Suppressor macrophage treated with lipopolysaccharide for 1 hour (primary cell): ENCODE data around the gene ISL1.

Experiments used
- DNase-seq, 3 donors: peaks; one replicate each; pipeline ENCODE4 v3.0.0-alpha.2; 2020 to 2022

Gene ISL1

GRCh38 chr5:51387884-51388275 lies 4.6 kb downstream of the ISL1 start:
- DNase-seq = no peak

DNA sequence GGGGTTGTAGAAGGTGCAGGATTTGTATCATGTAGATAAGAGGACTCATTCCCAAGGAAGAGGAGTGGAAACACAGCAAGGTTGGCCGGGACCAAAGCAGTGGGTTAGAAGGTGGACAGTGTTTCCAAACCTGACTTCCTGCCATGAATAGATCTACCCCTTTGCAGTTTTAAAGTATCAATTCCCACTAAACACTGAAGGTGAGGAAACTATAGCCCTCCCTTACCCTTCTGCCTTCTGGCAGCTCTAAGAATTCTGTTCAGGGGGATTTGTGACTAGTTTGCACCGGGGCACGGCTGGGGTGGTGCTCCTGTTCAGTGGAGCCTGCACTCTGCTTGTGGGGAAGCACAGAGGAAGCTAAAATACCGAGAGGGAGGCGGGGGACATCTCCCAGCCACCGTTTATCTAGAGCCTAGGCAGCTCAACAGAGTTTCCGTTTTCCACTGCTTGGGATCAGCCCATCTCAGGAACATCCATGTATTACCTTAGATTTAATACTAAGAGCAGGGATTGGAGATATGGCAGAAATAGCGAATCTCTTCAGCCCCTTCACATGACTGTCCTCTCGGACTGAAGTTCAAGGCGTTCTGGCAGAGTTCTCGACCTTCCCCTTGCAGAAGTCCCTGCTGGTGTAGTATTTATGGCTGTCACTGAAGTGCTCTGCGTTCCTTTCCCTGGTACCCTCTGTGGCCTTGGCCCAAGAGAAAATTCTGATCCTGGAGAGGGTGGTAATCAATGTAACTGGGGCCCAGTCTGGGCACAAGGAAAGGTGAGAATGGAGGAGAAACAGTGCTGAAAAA lies 5.4 kb downstream of the ISL1 start:
- DNase-seq = no peak

- DNase-seq = no peak
These were observed 6.0 kb downstream of the ISL1 start for GRCh38 chr5:51389288-51389576.

DNA sequence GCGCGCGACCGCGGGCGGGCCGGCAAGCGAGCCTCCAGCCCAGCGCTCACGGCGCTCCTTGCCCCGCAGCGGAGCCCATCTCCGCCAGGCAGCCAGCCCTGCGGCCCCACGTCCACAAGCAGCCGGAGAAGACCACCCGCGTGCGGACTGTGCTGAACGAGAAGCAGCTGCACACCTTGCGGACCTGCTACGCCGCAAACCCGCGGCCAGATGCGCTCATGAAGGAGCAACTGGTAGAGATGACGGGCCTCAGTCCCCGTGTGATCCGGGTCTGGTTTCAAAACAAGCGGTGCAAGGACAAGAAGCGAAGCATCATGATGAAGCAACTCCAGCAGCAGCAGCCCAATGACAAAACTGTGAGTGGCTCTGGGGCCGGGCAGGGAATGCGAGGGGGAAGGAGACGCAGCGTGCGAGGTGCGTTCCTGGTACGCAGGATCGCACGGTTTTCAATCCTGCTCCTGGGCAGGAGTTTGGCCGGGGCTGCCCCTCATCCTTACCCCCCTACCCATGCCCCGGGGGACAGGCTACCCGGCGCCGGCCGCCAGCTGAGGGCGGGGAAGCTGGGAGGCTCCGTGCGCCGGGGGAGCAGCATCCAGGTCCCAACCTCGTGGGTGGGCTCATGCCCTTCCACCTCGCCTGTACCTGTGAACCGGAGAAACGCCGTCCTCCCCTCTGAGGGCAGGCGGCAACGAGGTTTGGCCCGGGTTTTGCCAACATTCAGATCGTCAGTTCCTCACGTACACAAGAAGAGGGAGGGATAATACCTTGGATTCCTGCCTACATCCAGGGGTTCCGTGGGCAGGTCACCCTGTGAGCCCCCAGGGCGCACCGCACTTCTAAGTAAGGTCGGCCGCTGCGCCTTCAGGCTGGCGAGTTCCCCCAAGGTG lies 6.6 kb downstream of the ISL1 start:
- no peak for DNase-seq

GRCh38 chr5:51391175-51391574 lies 7.9 kb downstream of the ISL1 start:
- no peak for DNase-seq

DNA sequence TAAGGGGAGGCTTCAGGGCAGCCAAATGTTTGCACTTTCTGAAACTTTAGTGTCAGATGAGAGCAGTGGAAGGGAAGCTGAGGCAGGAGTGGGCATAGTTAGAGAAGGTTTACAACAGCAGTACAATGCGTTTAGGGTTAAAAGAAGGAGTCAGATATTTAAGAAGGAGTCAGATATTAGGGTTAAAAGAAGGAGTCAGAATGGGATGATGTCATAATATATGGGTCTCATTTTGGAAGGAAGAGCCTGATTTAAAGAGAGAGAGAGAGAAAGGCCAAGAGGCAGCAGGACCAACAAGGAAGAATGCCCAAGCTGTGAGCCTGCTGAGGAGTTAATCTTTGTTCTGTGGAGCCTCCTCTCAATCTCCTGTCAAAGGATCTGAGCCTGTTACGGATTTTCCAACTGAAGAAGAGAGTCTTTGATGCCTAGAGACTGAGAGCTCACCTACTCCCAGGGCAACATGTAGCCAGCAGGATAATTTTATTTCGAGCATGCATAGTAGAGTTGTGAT lies 9.5 kb downstream of the ISL1 start:
- DNase-seq = no peak

GRCh38 chr5:51394609-51395008 lies 11.4 kb downstream of the ISL1 start:
- no peak for DNase-seq

- DNase-seq = no peak
These were observed 12.0 kb downstream of the ISL1 start for GRCh38 chr5:51395245-51395644.

- DNase-seq = no peak
These were observed 12.6 kb downstream of the ISL1 start for GRCh38 chr5:51395666-51396356.

DNA sequence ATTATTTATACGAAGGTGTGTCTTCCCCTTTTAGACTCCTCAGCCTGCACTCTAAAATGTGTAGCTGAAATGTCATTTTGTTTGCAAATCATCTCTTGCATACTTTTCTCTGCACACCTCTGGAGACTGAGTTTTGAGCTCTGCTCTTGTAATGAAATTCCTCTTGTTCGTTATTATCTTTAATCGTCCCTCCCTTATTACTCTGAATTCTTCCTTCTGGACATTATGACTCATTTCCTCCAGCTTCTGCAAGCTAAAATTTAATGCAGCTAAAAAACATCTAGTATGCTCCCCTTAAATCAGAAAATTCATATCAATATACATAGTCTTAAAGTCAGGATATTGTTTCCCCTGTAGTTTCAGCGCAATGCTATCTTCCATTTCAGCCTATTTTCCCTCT lies 13.5 kb downstream of the ISL1 start:
- DNase-seq = no peak

- DNase-seq = no peak
These were observed 14.7 kb downstream of the ISL1 start for GRCh38 chr5:51397996-51398395.

GRCh38 chr5:51398875-51399642 lies 15.8 kb downstream of the ISL1 start:
- no peak for DNase-seq

GRCh38 chr5:51399643-51400006 lies 16.4 kb downstream of the ISL1 start:
- DNase-seq = no peak

GRCh38 chr5:51404255-51404654 lies 21.0 kb downstream of the ISL1 start:
- DNase-seq = no peak

- no peak for DNase-seq
These were observed 28.7 kb downstream of the ISL1 start for GRCh38 chr5:51411921-51412325.

- no peak for DNase-seq
These were observed 31.3 kb downstream of the ISL1 start for GRCh38 chr5:51414516-51414915.

DNA sequence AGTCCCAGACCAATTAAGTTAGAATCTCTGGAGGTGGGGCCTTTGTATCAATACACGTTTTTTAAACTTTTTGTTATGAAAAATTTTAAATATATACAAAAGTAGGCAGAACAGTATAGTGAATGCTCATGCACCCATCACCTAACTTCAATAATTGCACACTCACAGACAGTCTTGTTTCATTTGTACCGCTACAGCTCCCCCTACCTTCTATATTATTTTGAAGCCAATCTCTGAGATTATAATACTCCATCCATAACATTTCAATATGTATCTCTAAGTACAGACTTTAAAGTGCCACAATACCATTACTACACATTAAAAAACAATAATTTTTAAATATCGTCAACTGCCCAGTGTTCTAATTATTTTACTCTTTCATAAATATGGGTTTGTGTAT lies 32.9 kb downstream of the ISL1 start:
- DNase-seq = no peak

GRCh38 chr5:51433052-51433710 lies 49.9 kb downstream of the ISL1 start:
- DNase-seq = no peak

DNA sequence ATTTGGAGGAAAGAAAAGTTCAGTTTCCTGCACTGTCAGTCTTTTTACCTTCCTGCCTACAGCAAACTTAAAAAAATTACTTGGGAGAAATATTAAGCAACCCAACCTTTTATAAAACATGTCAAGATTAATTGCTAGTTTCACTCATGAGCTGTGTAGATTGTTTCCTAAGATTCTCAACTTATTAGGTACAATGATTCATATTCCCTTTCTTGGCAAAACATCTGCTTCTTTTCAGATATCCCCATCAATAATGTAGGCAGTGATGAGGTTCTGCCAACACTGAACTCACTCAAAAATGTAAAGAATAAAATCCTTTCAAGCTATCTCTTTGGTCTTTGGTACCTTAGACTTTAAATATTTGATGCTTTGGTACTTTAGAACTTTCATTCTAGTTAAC lies 56.0 kb downstream of the ISL1 start:
- no peak for DNase-seq
